H9 (cell line): ENCODE data around the gene CDR2L. TPM values are rescaled to one million over a fixed set of nuclear protein-coding genes. Genes with fewer than 3 reads are reported as not detected.

Experiments
- DNase-seq: peaks from one replicate; pipeline ENCODE4 v3.0.0-alpha.2; 2017
- H2AFZ ChIP-seq: one replicate; pipeline ENCODE4 v1.6.1; 2013; ENCODE audit warnings: mild to moderate bottlenecking, low read length, control low read depth, moderate library complexity
- H2AK5ac ChIP-seq: 2 replicates; pipeline ENCODE4 v1.6.1; 2013; ENCODE audit warnings: low read length, control low read depth, mixed read lengths; ENCODE audit not compliant: insufficient read length
- H2BK120ac ChIP-seq: one replicate; pipeline ENCODE4 v1.6.1; 2013; ENCODE audit warnings: low read depth, mild to moderate bottlenecking, low read length, control low read depth, inconsistent platforms; ENCODE audit not compliant: poor library complexity, severe bottlenecking
- H2BK12ac ChIP-seq: 2 replicates; pipeline ENCODE4 v1.6.1; 2013; ENCODE audit warnings: low read length, control low read depth, mixed read lengths, low read depth; ENCODE audit not compliant: insufficient read length
- H2BK15ac ChIP-seq: 2 replicates; pipeline ENCODE4 v1.6.1; 2013; ENCODE audit warnings: low read depth, low read length, control low read depth
- H2BK20ac ChIP-seq: one replicate; pipeline ENCODE4 v1.6.1; 2013; ENCODE audit warnings: low read depth, mild to moderate bottlenecking, low read length, control low read depth, inconsistent platforms; ENCODE audit not compliant: poor library complexity, severe bottlenecking
- H2BK5ac ChIP-seq: 2 replicates; pipeline ENCODE4 v1.6.1; 2013; ENCODE audit warnings: low read length, control low read depth, mixed read lengths; ENCODE audit not compliant: insufficient read length
- H3K14ac ChIP-seq: 2 replicates; pipeline ENCODE4 v1.6.1; 2013; ENCODE audit warnings: low read length, control low read depth; ENCODE audit not compliant: insufficient read depth
- H3K18ac ChIP-seq: 2 replicates; pipeline ENCODE4 v1.6.1; 2013; ENCODE audit warnings: low read depth, mild to moderate bottlenecking, mixed read lengths, low read length, control low read depth; ENCODE audit not compliant: insufficient read length
- H3K23ac ChIP-seq: 2 replicates; pipeline ENCODE4 v1.6.1; 2013; ENCODE audit warnings: low read length, control low read depth, mixed read lengths, low read depth; ENCODE audit not compliant: insufficient read length
- H3K23me2 ChIP-seq: 2 replicates; pipeline ENCODE4 v1.6.1; 2013; ENCODE audit warnings: low read depth, mild to moderate bottlenecking, mixed read lengths, low read length, control low read depth; ENCODE audit not compliant: insufficient read length, poor library complexity, severe bottlenecking
- H3K27ac ChIP-seq: 2 replicates; pipeline ENCODE4 v1.5.1; 2013; ENCODE audit warnings: low read length, control low read depth, mixed read lengths, low read depth; ENCODE audit not compliant: insufficient read length
- H3K27me3 ChIP-seq: 2 replicates; pipeline ENCODE4 v1.6.1; 2013; ENCODE audit warnings: low read length, control low read depth, inconsistent platforms; ENCODE audit not compliant: insufficient read depth
- H3K4ac ChIP-seq: 2 replicates; pipeline ENCODE4 v1.6.1; 2013; ENCODE audit warnings: low read depth, mild to moderate bottlenecking, control low read depth, inconsistent platforms, low read length, moderate library complexity
- H3K4me1 ChIP-seq: 2 replicates; pipeline ENCODE4 v1.6.1; 2013; ENCODE audit warnings: low read length, control low read depth, inconsistent platforms; ENCODE audit not compliant: insufficient read depth
- H3K4me2 ChIP-seq: 2 replicates; pipeline ENCODE4 v1.6.1; 2013; ENCODE audit warnings: low read length, control low read depth, mixed read lengths; ENCODE audit not compliant: insufficient read length, insufficient read depth
- H3K56ac ChIP-seq: 2 replicates; pipeline ENCODE4 v1.6.1; 2013; ENCODE audit warnings: low read depth, mild to moderate bottlenecking, mixed read lengths, low read length, control low read depth; ENCODE audit not compliant: insufficient read length
- H3K79me1 ChIP-seq: 2 replicates; pipeline ENCODE4 v1.6.1; 2013; ENCODE audit warnings: low read depth, mild to moderate bottlenecking, moderate library complexity, low read length, control low read depth, inconsistent platforms; ENCODE audit not compliant: insufficient read depth, poor library complexity, severe bottlenecking
- H3K79me2 ChIP-seq: 2 replicates; pipeline ENCODE4 v1.6.1; 2013; ENCODE audit warnings: low read length, control low read depth, inconsistent platforms; ENCODE audit not compliant: insufficient read depth
- H3K9ac ChIP-seq: 2 replicates; pipeline ENCODE4 v1.6.1; 2013; ENCODE audit warnings: low read length, control low read depth, mixed read lengths; ENCODE audit not compliant: insufficient read length; ENCODE audit errors: extremely low read depth
- H3K9me3 ChIP-seq: one replicate; pipeline ENCODE4 v1.6.1; 2013; ENCODE audit warnings: low read depth, low read length, inconsistent platforms; ENCODE audit not compliant: control insufficient read depth
- H3T11ph ChIP-seq: one replicate; pipeline ENCODE4 v1.6.1; 2013; ENCODE audit warnings: mild to moderate bottlenecking, low read length, control low read depth, inconsistent platforms
- H4K20me1 ChIP-seq: one replicate; pipeline ENCODE4 v1.6.1; 2013; ENCODE audit not compliant: control insufficient read depth, insufficient read length, insufficient read depth
- H4K5ac ChIP-seq: 2 replicates; pipeline ENCODE4 v1.6.1; 2013; ENCODE audit warnings: low read depth, mild to moderate bottlenecking, mixed read lengths, low read length, control low read depth; ENCODE audit not compliant: insufficient read length
- H4K8ac ChIP-seq: replicated peaks from 2 replicates; pipeline ENCODE4 v1.6.1; 2013; ENCODE audit warnings: low read length, control low read depth, mixed read lengths, low read depth; ENCODE audit not compliant: insufficient read length
- H4K91ac ChIP-seq: 2 replicates; pipeline ENCODE4 v1.6.1; 2013; ENCODE audit warnings: low read depth, mild to moderate bottlenecking, moderate library complexity, mixed read lengths, low read length, control low read depth; ENCODE audit not compliant: insufficient read length
- H3K27ac Mint-ChIP-seq, 3 experiments: 2 replicates in 2 of 3; 3 replicates in 1 of 3; pipeline ENCODE4 v1.8.0; 2020 to 2021; ENCODE audit warnings: mixed read lengths in 3 of 3, mild to moderate bottlenecking in 1 of 3, moderate library complexity in 1 of 3
- H3K27me3 Mint-ChIP-seq: 2 replicates; pipeline ENCODE4 v1.8.0; 2021; ENCODE audit warnings: low read depth, mild to moderate bottlenecking, moderate library complexity, mixed read lengths
- H3K36me3 Mint-ChIP-seq, 3 experiments: 2 replicates in 2 of 3; 3 replicates in 1 of 3; pipeline ENCODE4 v1.8.0; 2020 to 2021; ENCODE audit warnings: low read depth in 3 of 3, mixed read lengths in 3 of 3; ENCODE audit not compliant: insufficient read depth in 1 of 3
- H3K4me1 Mint-ChIP-seq, 2 experiments: 2 replicates each; pipeline ENCODE4 v1.8.0; 2020; ENCODE audit warnings: mixed read lengths in 2 of 2
- H3K4me3 Mint-ChIP-seq, 2 experiments: 2 replicates in 1 of 2; 3 replicates in 1 of 2; pipeline ENCODE4 v1.8.0; 2020 to 2021; ENCODE audit warnings: mild to moderate bottlenecking in 2 of 2, mixed read lengths in 2 of 2, moderate library complexity in 1 of 2
- H3K9me3 Mint-ChIP-seq, 2 experiments: 2 replicates in 1 of 2; 3 replicates in 1 of 2; pipeline ENCODE4 v1.8.0; 2020; ENCODE audit warnings: mild to moderate bottlenecking in 2 of 2, mixed read lengths in 2 of 2, moderate library complexity in 1 of 2
- WGBS: extraction: QIAGEN DNeasy Blood & Tissue Kit; methylation state at CpG from one replicate; pipeline ENCODE4 v1.1.7; 2013; ENCODE audit warnings: missing lambda C conversion rate, low lambda C conversion rate, mixed read lengths; ENCODE audit not compliant: insufficient read length; ENCODE audit errors: extremely low coverage; 5-methylcytosine and 5-hydroxymethylcytosine counted together
- total RNA-seq: library from RNA; stranded (reverse); gene quantifications from 2 replicates; pipeline ENCODE4 v1.2.1, GENCODE V29; 2021
- TF ChIP-seq, protein P1 (sequence below): fragments of 200-600 bp; sonication (generic); conservative IDR thresholded peaks from 3 replicates; pipeline ENCODE4 v1.8.0; 2021; ENCODE audit warnings: antibody characterized with exemption, mild to moderate bottlenecking

CDR2L gene
- total RNA-seq, 1 experiment from 2014 or later: 23.3 TPM

DNA sequence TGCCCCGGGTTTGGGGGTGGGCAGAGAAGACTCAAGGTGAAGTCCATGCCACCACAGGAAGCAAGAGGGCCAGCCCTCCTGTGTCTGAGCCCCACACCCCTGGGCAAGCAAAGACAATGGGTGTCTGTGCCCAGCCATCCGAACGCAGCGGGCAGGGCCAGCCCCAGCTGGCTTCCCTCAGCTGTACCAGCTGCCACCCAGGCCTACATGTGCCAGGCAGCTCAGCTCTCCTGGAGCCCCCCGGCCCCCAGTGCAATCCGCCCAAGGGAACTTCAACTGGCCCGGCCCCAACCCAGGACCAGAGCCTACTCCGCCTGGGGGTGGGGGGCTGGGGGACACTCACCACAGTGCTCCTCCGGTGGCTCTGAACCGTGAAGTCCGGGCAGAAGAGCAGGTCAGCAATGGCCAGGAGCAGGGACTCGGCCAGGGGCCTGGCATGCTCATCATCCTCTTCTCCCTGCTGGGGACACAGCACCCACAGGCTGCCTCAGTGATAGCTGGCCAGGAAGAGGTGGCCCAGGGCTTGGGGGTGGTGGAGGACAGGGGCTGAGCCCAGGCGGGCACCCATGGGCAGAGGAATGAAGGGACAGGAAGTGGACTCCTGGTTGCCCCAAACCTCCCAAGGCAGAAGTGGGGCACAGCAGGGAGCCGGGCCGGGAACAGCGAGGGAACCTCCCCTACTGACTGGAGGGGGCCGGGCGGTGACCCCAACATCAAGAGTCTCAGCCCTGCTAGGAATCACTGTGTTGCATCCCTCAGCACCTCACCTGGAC, 24.6 kb upstream of the CDR2L start:
- Histone ChIP-seq H4K8ac (no peak overlapping the region), H3K9me3 (no peaks in the 10 kb centered on the region), H3K56ac (no peak overlapping the region), H3T11ph (no peak overlapping the region), H3K27ac (no peak overlapping the region), H3K4ac (no peak overlapping the region), H3K4me2 (no peak overlapping the region), H4K91ac (no peak overlapping the region), H3K9ac (no peak overlapping the region), H2BK20ac (no peak overlapping the region), H3K23me2 (no peaks in the 10 kb centered on the region), H2BK12ac (no peak overlapping the region), H2AK5ac (no peak overlapping the region), H3K14ac (no peak overlapping the region), H3K4me1 (no peaks in the 10 kb centered on the region), H3K27me3 (no peaks in the 10 kb centered on the region), H2BK5ac (no peak overlapping the region), H2BK15ac (no peak overlapping the region), H4K5ac (no peak overlapping the region), H3K79me2 (no peaks in the 10 kb centered on the region), H2AFZ (no peak overlapping the region), H3K23ac (no peak overlapping the region), H3K79me1 (no peaks in the 10 kb centered on the region), H3K18ac (no peak overlapping the region), H2BK120ac (no peak overlapping the region), H4K20me1 (peaks cover 3% of the 10 kb centered on the region)
- DNase-seq: peak; percentile 28
- peaks cover 0 to 2% (median 0%) of the 10 kb centered on the region in 3 experiments; a peak in 2 of 7 replicates for H3K36me3 Mint-ChIP-seq
- H3K9me3 Mint-ChIP-seq: peaks cover 0 to 2% of the 10 kb centered on the region in 2 experiments; a peak in 1 of 5 replicates
- no peak overlapping the region; a peak in 1 of 5 replicates for H3K4me3 Mint-ChIP-seq
- H3K27me3 Mint-ChIP-seq: peaks cover 30% of the 10 kb centered on the region
- peaks cover 6 to 11% of the 10 kb centered on the region in 2 experiments for H3K4me1 Mint-ChIP-seq
- TF ChIP-seq, protein P1, sequence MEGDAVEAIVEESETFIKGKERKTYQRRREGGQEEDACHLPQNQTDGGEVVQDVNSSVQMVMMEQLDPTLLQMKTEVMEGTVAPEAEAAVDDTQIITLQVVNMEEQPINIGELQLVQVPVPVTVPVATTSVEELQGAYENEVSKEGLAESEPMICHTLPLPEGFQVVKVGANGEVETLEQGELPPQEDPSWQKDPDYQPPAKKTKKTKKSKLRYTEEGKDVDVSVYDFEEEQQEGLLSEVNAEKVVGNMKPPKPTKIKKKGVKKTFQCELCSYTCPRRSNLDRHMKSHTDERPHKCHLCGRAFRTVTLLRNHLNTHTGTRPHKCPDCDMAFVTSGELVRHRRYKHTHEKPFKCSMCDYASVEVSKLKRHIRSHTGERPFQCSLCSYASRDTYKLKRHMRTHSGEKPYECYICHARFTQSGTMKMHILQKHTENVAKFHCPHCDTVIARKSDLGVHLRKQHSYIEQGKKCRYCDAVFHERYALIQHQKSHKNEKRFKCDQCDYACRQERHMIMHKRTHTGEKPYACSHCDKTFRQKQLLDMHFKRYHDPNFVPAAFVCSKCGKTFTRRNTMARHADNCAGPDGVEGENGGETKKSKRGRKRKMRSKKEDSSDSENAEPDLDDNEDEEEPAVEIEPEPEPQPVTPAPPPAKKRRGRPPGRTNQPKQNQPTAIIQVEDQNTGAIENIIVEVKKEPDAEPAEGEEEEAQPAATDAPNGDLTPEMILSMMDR: no peak
- H3K27ac Mint-ChIP-seq: no peak overlapping the region
- no CpG with 5 or more reads among the region's 18 CpGs for WGBS
